Measurements from ENCODE around the gene PPP1R13B. TPM values are rescaled to one million over a fixed set of nuclear protein-coding genes. Genes with fewer than 3 reads are reported as not detected.
A peak's percentile ranks its signal among the peaks of the same experiment; 100 is the strongest.

The PPP1R13B gene
- total RNA-seq, 1 experiment from 2014 or later = 16.2 TPM

- Mint-ChIP-seq H3K9me3 (ENCODE audit: unreplicated experiment) (no peaks in the 10 kb centered on the region), H3K4me1 (ENCODE audit: insufficient read depth, unreplicated experiment) (peaks cover 18% of the 10 kb centered on the region), H3K36me3 (ENCODE audit: insufficient read depth, unreplicated experiment) (no peaks in the 10 kb centered on the region), H3K27me3 (ENCODE audit: insufficient read depth, unreplicated experiment) (no peaks in the 10 kb centered on the region), H3K27ac (ENCODE audit: low read depth, unreplicated experiment) (no peak overlapping the region), H3K4me3 (ENCODE audit: unreplicated experiment) (no peak overlapping the region)
- no peak for TF ChIP-seq CTCF (IDR thresholded peaks at IDR 0.05; ENCODE audit: unreplicated experiment)
- no TSS peak for BruUV-seq (replicated peaks)
- no peak for DNase-seq (ENCODE audit: unreplicated experiment)
- CTCF ChIA-PET = interaction anchor here (0.6 to 2.5 kb wide), 7 partner anchors 9 to 164 kb away, joined by 3 to 16 read pairs (median 3); no protein-coding TSS in a partner anchor
- intact Hi-C loops (cut with micrococcal nuclease) = no loop called here
- POLR2A ChIA-PET = interaction anchor here (0.6 to 1.8 kb wide), 8 partner anchors 11 to 93 kb away, joined by 3 to 6 read pairs (median 4); partner anchors contain the start of gene PPP1R13B
These were observed 30.4 kb downstream of the PPP1R13B start for GRCh38 chr14:103816991-103817390.

- Mint-ChIP-seq H3K27ac (ENCODE audit: low read depth, unreplicated experiment) (no peak overlapping the region), H3K36me3 (ENCODE audit: insufficient read depth, unreplicated experiment) (no peaks in the 10 kb centered on the region), H3K4me3 (ENCODE audit: unreplicated experiment) (no peak overlapping the region), H3K9me3 (ENCODE audit: unreplicated experiment) (no peaks in the 10 kb centered on the region), H3K27me3 (ENCODE audit: insufficient read depth, unreplicated experiment) (no peaks in the 10 kb centered on the region), H3K4me1 (ENCODE audit: insufficient read depth, unreplicated experiment) (peaks cover 16% of the 10 kb centered on the region)
- BruUV-seq (replicated peaks) = no TSS peak
- CTCF ChIA-PET = interaction anchor here (0.6 to 1.8 kb wide), 3 partner anchors 95 to 263 kb away, joined by 3 to 13 read pairs (median 4); no protein-coding TSS in a partner anchor
- DNase-seq (ENCODE audit: unreplicated experiment) = no peak
- intact Hi-C loops (cut with micrococcal nuclease) = no loop called here
- POLR2A ChIA-PET = interaction anchor here (0.6 to 0.9 kb wide), 2 partner anchors 30 to 100 kb away, joined by 3 to 4 read pairs; partner anchors contain the start of gene XRCC3
- TF ChIP-seq CTCF (IDR thresholded peaks at IDR 0.05; ENCODE audit: unreplicated experiment) = no peak
These were observed 32.1 kb downstream of the PPP1R13B start for GRCh38 chr14:103815253-103815652.

- intact Hi-C loops (cut with micrococcal nuclease) = no loop called here
- no peaks in the 10 kb centered on the region for H3K27me3 Mint-ChIP-seq (ENCODE audit: insufficient read depth, unreplicated experiment)
- H3K4me3 Mint-ChIP-seq (ENCODE audit: unreplicated experiment) = no peak overlapping the region
- H3K27ac Mint-ChIP-seq (ENCODE audit: low read depth, unreplicated experiment) = no peak overlapping the region
- H3K36me3 Mint-ChIP-seq (ENCODE audit: insufficient read depth, unreplicated experiment) = no peaks in the 10 kb centered on the region
- BruUV-seq (replicated peaks) = no TSS peak
- POLR2A ChIA-PET = no interaction called here
- H3K9me3 Mint-ChIP-seq (ENCODE audit: unreplicated experiment) = no peaks in the 10 kb centered on the region
- no peaks in the 10 kb centered on the region for H3K4me1 Mint-ChIP-seq (ENCODE audit: insufficient read depth, unreplicated experiment)
- no peak for TF ChIP-seq CTCF (IDR thresholded peaks at IDR 0.05; ENCODE audit: unreplicated experiment)
- CTCF ChIA-PET = interaction anchor here (0.8 to 1.6 kb wide), 2 partner anchors 170 to 285 kb away, joined by 3 to 8 read pairs; no protein-coding TSS in a partner anchor
- DNase-seq (ENCODE audit: unreplicated experiment) = no peak
These were observed 36.2 kb downstream of the PPP1R13B start for GRCh38 chr14:103811189-103811588.

GRCh38 chr14:103808403-103809001 lies 38.9 kb downstream of the PPP1R13B start:
- Mint-ChIP-seq H3K27ac (ENCODE audit: low read depth, unreplicated experiment) (no peak overlapping the region), H3K36me3 (ENCODE audit: insufficient read depth, unreplicated experiment) (no peaks in the 10 kb centered on the region), H3K27me3 (ENCODE audit: insufficient read depth, unreplicated experiment) (no peaks in the 10 kb centered on the region), H3K4me3 (ENCODE audit: unreplicated experiment) (no peak overlapping the region), H3K4me1 (ENCODE audit: insufficient read depth, unreplicated experiment) (peaks cover 14% of the 10 kb centered on the region), H3K9me3 (ENCODE audit: unreplicated experiment) (no peaks in the 10 kb centered on the region)
- BruUV-seq (replicated peaks) = no TSS peak
- peak; percentile 88 for DNase-seq (ENCODE audit: unreplicated experiment)
- peak; percentile 83 for TF ChIP-seq CTCF (IDR thresholded peaks at IDR 0.05; ENCODE audit: unreplicated experiment)
- intact Hi-C loops (cut with micrococcal nuclease) = loop anchor here (1.0 to 2.0 kb wide), 4 partner anchors 102 to 322 kb away; no protein-coding TSS in a partner anchor
- CTCF ChIA-PET = interaction anchor here (0.5 to 8.1 kb wide), 35 partner anchors 9 to 324 kb away, joined by 3 to 121 read pairs (median 4); a partner anchor contains a TSS
- POLR2A ChIA-PET = interaction anchor here (1.0 to 1.7 kb wide), 8 partner anchors 11 to 173 kb away, joined by 3 to 22 read pairs (median 5); no protein-coding TSS in a partner anchor

Measured in MCF 10A (cell line).